ENCODE measurements around the gene DDX39B.
"Not testable (repeated sequence)": the region's sequence is repeated elsewhere in the genome, so short reads cannot be mapped to it uniquely, and the experiment has no call there.

Gene DDX39B

GRCh38 chr6:31525932-31526591 lies 15.7 kb downstream of the DDX39B start:
- DNase-seq = no peak

- no peak for DNase-seq
Observed at GRCh38 chr6:31525553-31525931, 16.3 kb downstream of the DDX39B start.

- DNase-seq = no peak
Observed at GRCh38 chr6:31521835-31522234, 20.0 kb downstream of the DDX39B start.

GRCh38 chr6:31513456-31514165 lies 28.2 kb downstream of the DDX39B start:
- DNase-seq = no peak

GRCh38 chr6:31510007-31510406 lies 31.8 kb downstream of the DDX39B start:
- no peak for DNase-seq

- DNase-seq = not testable (repeated sequence)
Observed at GRCh38 chr6:31509036-31509435, 32.8 kb downstream of the DDX39B start.

GRCh38 chr6:31502586-31502985 lies 39.2 kb downstream of the DDX39B start:
- DNase-seq = no peak

GRCh38 chr6:31499648-31500047 lies 42.2 kb downstream of the DDX39B start:
- not testable (repeated sequence) for DNase-seq

- DNase-seq = no peak
Observed at GRCh38 chr6:31498748-31499147, 43.1 kb downstream of the DDX39B start.

GRCh38 chr6:31497531-31498476 lies 44.0 kb downstream of the DDX39B start, which contains the start of gene MICB:
Gene MICB, plus strand, starts transcription at chr6:31498145. Its CDS starts 49 bp downstream, at chr6:31498194.
- DNase-seq = no peak

GRCh38 chr6:31496826-31497225 lies 45.0 kb downstream of the DDX39B start:
- not testable (repeated sequence) for DNase-seq

- no peak for DNase-seq
Observed at GRCh38 chr6:31495580-31495979, 46.2 kb downstream of the DDX39B start.

GRCh38 chr6:31493875-31494694 lies 47.7 kb downstream of the DDX39B start:
- DNase-seq = no peak

GRCh38 chr6:31493550-31493874 lies 48.3 kb downstream of the DDX39B start:
- DNase-seq = not testable (repeated sequence)

GRCh38 chr6:31490115-31490873 lies 51.5 kb downstream of the DDX39B start:
- DNase-seq = no peak

- no peak for DNase-seq
Observed at GRCh38 chr6:31489086-31489485, 52.7 kb downstream of the DDX39B start.

- DNase-seq = not testable (repeated sequence)
Observed at GRCh38 chr6:31487674-31488073, 54.1 kb downstream of the DDX39B start.

- DNase-seq = not testable (repeated sequence)
Observed at GRCh38 chr6:31486065-31486837, 55.6 kb downstream of the DDX39B start.

GRCh38 chr6:31485055-31485454 lies 56.7 kb downstream of the DDX39B start:
- DNase-seq = no peak

GRCh38 chr6:31483392-31483791 lies 58.4 kb downstream of the DDX39B start:
- DNase-seq = no peak

GRCh38 chr6:31480574-31480973 lies 61.2 kb downstream of the DDX39B start:
- no peak for DNase-seq

Data from NCI-H187 treated with DMSO at 0.1 percent for 48 hours (cell line).